ENCODE data around the gene LCP2. TPM values are rescaled to one million over a fixed set of nuclear protein-coding genes. Genes with fewer than 3 reads are reported as not detected.

The LCP2 gene
- total RNA-seq, 1 donor from 2014 or later: not detected

GRCh38 chr5:170277867-170278281 lies 19.7 kb downstream of the LCP2 start:
- Mint-ChIP-seq H3K36me3 (ENCODE audit: unreplicated experiment) (no peaks in the 10 kb centered on the region), H3K27me3 (ENCODE audit: unreplicated experiment) (peaks cover 52% of the 10 kb centered on the region), H3K4me3 (ENCODE audit: unreplicated experiment) (no peak overlapping the region), H3K9me3 (ENCODE audit: unreplicated experiment) (no peaks in the 10 kb centered on the region), H3K27ac (ENCODE audit: unreplicated experiment) (no peak overlapping the region), H3K4me1 (ENCODE audit: unreplicated experiment) (peaks cover 3% of the 10 kb centered on the region)
- no peak for TF ChIP-seq CTCF (IDR thresholded peaks at IDR 0.05)
- DNase-seq (ENCODE audit: extremely low spot score, unreplicated experiment): no peak

GRCh38 chr5:170276140-170276539 lies 21.4 kb downstream of the LCP2 start:
- Mint-ChIP-seq H3K4me3 (ENCODE audit: unreplicated experiment) (no peak overlapping the region), H3K4me1 (ENCODE audit: unreplicated experiment) (peaks cover 3% of the 10 kb centered on the region), H3K27me3 (ENCODE audit: unreplicated experiment) (peaks cover 47% of the 10 kb centered on the region), H3K27ac (ENCODE audit: unreplicated experiment) (no peak overlapping the region), H3K9me3 (ENCODE audit: unreplicated experiment) (no peaks in the 10 kb centered on the region), H3K36me3 (ENCODE audit: unreplicated experiment) (no peaks in the 10 kb centered on the region)
- DNase-seq (ENCODE audit: extremely low spot score, unreplicated experiment): no peak
- TF ChIP-seq CTCF (IDR thresholded peaks at IDR 0.05): no peak

- peaks cover 3% of the 10 kb centered on the region for H3K4me1 Mint-ChIP-seq (ENCODE audit: unreplicated experiment)
- no peak for DNase-seq (ENCODE audit: extremely low spot score, unreplicated experiment)
- H3K4me3 Mint-ChIP-seq (ENCODE audit: unreplicated experiment): no peak overlapping the region
- H3K27ac Mint-ChIP-seq (ENCODE audit: unreplicated experiment): no peak overlapping the region
- no peaks in the 10 kb centered on the region for H3K9me3 Mint-ChIP-seq (ENCODE audit: unreplicated experiment)
- no peaks in the 10 kb centered on the region for H3K36me3 Mint-ChIP-seq (ENCODE audit: unreplicated experiment)
- peaks cover 52% of the 10 kb centered on the region for H3K27me3 Mint-ChIP-seq (ENCODE audit: unreplicated experiment)
- no peak for TF ChIP-seq CTCF (IDR thresholded peaks at IDR 0.05)
Measured at GRCh38 chr5:170275376-170275994, 22.1 kb downstream of the LCP2 start.

- Mint-ChIP-seq H3K36me3 (ENCODE audit: unreplicated experiment) (no peaks in the 10 kb centered on the region), H3K9me3 (ENCODE audit: unreplicated experiment) (no peaks in the 10 kb centered on the region), H3K27me3 (ENCODE audit: unreplicated experiment) (peaks cover 54% of the 10 kb centered on the region), H3K4me3 (ENCODE audit: unreplicated experiment) (no peak overlapping the region), H3K27ac (ENCODE audit: unreplicated experiment) (no peak overlapping the region), H3K4me1 (ENCODE audit: unreplicated experiment) (no peaks in the 10 kb centered on the region)
- peak; percentile 32 for TF ChIP-seq CTCF (IDR thresholded peaks at IDR 0.05)
- no peak for DNase-seq (ENCODE audit: extremely low spot score, unreplicated experiment)
Measured at GRCh38 chr5:170273968-170274710, 23.4 kb downstream of the LCP2 start.

GRCh38 chr5:170270293-170271069 lies 27.1 kb downstream of the LCP2 start:
- Mint-ChIP-seq H3K27ac (ENCODE audit: unreplicated experiment) (no peak overlapping the region), H3K36me3 (ENCODE audit: unreplicated experiment) (no peaks in the 10 kb centered on the region), H3K27me3 (ENCODE audit: unreplicated experiment) (peaks cover 62% of the 10 kb centered on the region), H3K9me3 (ENCODE audit: unreplicated experiment) (no peaks in the 10 kb centered on the region), H3K4me3 (ENCODE audit: unreplicated experiment) (no peak overlapping the region), H3K4me1 (ENCODE audit: unreplicated experiment) (peaks cover 5% of the 10 kb centered on the region)
- no peak for DNase-seq (ENCODE audit: extremely low spot score, unreplicated experiment)
- no peak for TF ChIP-seq CTCF (IDR thresholded peaks at IDR 0.05)

Data from osteocyte (in vitro differentiated cells).